ENCODE data around the gene EPHA8.

The EPHA8 gene

DNA sequence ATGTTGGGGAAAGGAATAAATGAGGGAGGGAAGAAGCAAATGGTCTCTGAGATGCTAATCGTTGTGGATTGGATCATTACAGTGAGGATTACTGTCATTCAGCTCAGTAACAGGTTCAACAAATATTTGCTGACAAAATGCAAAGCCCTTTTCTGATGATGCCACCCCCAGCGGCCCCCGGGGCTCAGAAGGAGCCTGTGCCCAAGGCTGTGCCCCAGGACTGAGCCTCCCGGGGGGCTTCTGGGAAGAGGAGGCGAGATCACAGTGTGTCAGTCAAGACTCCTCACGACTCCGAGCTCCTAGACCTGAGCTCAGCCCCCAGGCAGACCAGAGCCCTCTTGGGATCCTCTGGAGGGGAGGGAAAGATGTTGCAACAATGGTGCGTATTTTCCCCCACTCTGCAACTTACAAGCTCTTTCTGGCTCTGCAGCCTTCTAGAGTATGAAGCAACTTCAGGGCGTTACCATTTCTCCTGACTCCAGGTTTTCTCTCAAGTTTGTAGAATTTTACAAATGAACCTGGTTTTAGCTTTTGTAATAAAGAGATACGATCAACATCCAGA lies 20.8 kb downstream of the EPHA8 start:
- no peak overlapping the region for H2AFZ ChIP-seq (ENCODE audit: low read length)
- DNase-seq: no peak
- no peaks in the 10 kb centered on the region for H3K4me1 ChIP-seq (ENCODE audit: low read length)
- H3K9me2 ChIP-seq (replicated peaks; ENCODE audit: insufficient read depth, low read length): no peaks in the 10 kb centered on the region
- H3K27me3 ChIP-seq (replicated peaks; ENCODE audit: insufficient read depth, low read length): peaks cover 86% of the 10 kb centered on the region
- TF ChIP-seq EZH2 (optimal IDR thresholded peaks at IDR 0.05; ENCODE audit: low read depth, low read length) (no peak), EZH2phosphoT487 (IDR thresholded peaks at IDR 0.05; ENCODE audit: low read length) (no peak)
- TF ChIP-seq, protein P1, sequence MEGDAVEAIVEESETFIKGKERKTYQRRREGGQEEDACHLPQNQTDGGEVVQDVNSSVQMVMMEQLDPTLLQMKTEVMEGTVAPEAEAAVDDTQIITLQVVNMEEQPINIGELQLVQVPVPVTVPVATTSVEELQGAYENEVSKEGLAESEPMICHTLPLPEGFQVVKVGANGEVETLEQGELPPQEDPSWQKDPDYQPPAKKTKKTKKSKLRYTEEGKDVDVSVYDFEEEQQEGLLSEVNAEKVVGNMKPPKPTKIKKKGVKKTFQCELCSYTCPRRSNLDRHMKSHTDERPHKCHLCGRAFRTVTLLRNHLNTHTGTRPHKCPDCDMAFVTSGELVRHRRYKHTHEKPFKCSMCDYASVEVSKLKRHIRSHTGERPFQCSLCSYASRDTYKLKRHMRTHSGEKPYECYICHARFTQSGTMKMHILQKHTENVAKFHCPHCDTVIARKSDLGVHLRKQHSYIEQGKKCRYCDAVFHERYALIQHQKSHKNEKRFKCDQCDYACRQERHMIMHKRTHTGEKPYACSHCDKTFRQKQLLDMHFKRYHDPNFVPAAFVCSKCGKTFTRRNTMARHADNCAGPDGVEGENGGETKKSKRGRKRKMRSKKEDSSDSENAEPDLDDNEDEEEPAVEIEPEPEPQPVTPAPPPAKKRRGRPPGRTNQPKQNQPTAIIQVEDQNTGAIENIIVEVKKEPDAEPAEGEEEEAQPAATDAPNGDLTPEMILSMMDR (IDR thresholded peaks at IDR 0.05; ENCODE audit: low read length): no peak
- no peak overlapping the region for H3K4me3 ChIP-seq (ENCODE audit: low read length)
- no peak overlapping the region for H3K27ac ChIP-seq (ENCODE audit: low read length)
- H3K9me3 ChIP-seq (replicated peaks; ENCODE audit: insufficient read depth, low read length): no peaks in the 10 kb centered on the region
- peaks cover under 1% of the 10 kb centered on the region; the same call in 1 of the 2 replicates for H3F3A ChIP-seq (ENCODE audit: insufficient read depth, low read length)
- no peaks in the 10 kb centered on the region for H3K79me2 ChIP-seq (ENCODE audit: low read length)
- no peaks in the 10 kb centered on the region for H3K36me3 ChIP-seq (replicated peaks; ENCODE audit: insufficient read depth, low read length)
- H4K20me1 ChIP-seq (ENCODE audit: insufficient read depth, low read length): no peaks in the 10 kb centered on the region
- no peak overlapping the region for H3K4me2 ChIP-seq (ENCODE audit: low read depth, low read length)
- no peak overlapping the region for H3K9ac ChIP-seq (ENCODE audit: low read length)

DNA sequence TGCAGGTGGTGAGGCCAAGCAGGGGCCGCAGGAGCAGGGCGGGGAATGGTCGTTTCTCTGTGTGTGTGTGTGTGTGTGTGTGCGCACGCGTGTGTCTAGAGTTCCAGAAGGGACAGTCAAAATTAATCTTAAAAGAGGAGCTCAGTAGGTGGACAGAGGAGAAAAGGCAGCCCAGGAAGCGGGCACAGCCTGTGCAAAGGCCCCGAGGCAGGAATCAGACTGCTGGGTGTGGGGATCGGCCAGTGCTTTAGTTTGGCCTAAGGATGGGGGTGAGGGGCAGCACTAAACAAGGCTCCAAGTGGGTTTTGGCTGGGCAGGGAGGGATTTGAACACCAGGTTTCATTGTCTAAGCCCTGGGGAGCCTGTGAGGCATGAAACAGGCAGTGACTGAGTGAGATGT lies 21.7 kb downstream of the EPHA8 start:
- Histone ChIP-seq H3K27ac (ENCODE audit: low read length) (no peak overlapping the region), H3K79me2 (ENCODE audit: low read length) (no peaks in the 10 kb centered on the region), H3K4me2 (ENCODE audit: low read depth, low read length) (no peak overlapping the region), H4K20me1 (ENCODE audit: insufficient read depth, low read length) (no peaks in the 10 kb centered on the region), H3K9ac (ENCODE audit: low read length) (no peak overlapping the region), H3K4me1 (ENCODE audit: low read length) (no peaks in the 10 kb centered on the region), H3K4me3 (ENCODE audit: low read length) (no peak overlapping the region), H3K27me3 (replicated peaks; ENCODE audit: insufficient read depth, low read length) (peaks cover 95% of the 10 kb centered on the region), H3K9me2 (replicated peaks; ENCODE audit: insufficient read depth, low read length) (no peaks in the 10 kb centered on the region), H3F3A (ENCODE audit: insufficient read depth, low read length) (no peaks in the 10 kb centered on the region), H3K36me3 (replicated peaks; ENCODE audit: insufficient read depth, low read length) (no peaks in the 10 kb centered on the region), H2AFZ (ENCODE audit: low read length) (no peak overlapping the region), H3K9me3 (replicated peaks; ENCODE audit: insufficient read depth, low read length) (no peaks in the 10 kb centered on the region)
- DNase-seq: no peak
- no peak for TF ChIP-seq EZH2phosphoT487 (IDR thresholded peaks at IDR 0.05; ENCODE audit: low read length)
- TF ChIP-seq, protein P1 (IDR thresholded peaks at IDR 0.05; ENCODE audit: low read length): no peak
- TF ChIP-seq EZH2 (optimal IDR thresholded peaks at IDR 0.05; ENCODE audit: low read depth, low read length): no peak

DNA sequence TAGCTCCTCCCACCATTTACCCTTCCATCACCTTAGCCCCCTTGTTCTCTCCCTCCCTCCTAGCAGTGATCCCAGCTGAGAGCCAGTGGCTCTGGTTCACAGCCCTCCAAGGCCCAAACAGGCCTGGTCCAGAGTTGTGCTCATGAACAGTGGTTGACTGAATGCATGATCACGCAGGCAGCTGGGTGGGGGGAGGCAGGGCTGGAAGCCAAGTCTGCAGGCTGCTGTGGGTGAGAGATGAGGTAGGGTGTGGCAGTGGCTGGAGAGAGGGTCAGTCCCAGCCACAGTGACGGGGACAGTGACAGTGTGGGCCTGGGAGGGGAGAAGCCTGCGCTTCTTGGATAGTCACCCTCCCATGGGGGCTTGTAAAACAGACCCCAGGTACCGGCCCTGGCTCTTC lies 22.2 kb downstream of the EPHA8 start:
- Histone ChIP-seq H3K9me3 (replicated peaks; ENCODE audit: insufficient read depth, low read length) (no peaks in the 10 kb centered on the region), H3K9me2 (replicated peaks; ENCODE audit: insufficient read depth, low read length) (no peaks in the 10 kb centered on the region), H3K79me2 (ENCODE audit: low read length) (no peaks in the 10 kb centered on the region), H3K4me1 (ENCODE audit: low read length) (no peaks in the 10 kb centered on the region), H3K27me3 (replicated peaks; ENCODE audit: insufficient read depth, low read length) (peaks cover 98% of the 10 kb centered on the region), H3F3A (ENCODE audit: insufficient read depth, low read length) (no peaks in the 10 kb centered on the region), H3K9ac (ENCODE audit: low read length) (no peak overlapping the region), H3K36me3 (replicated peaks; ENCODE audit: insufficient read depth, low read length) (no peaks in the 10 kb centered on the region), H4K20me1 (ENCODE audit: insufficient read depth, low read length) (no peaks in the 10 kb centered on the region), H3K27ac (ENCODE audit: low read length) (no peak overlapping the region), H3K4me3 (ENCODE audit: low read length) (no peak overlapping the region), H2AFZ (ENCODE audit: low read length) (no peak overlapping the region), H3K4me2 (ENCODE audit: low read depth, low read length) (no peak overlapping the region)
- no peak for DNase-seq
- TF ChIP-seq EZH2phosphoT487 (IDR thresholded peaks at IDR 0.05; ENCODE audit: low read length) (no peak), EZH2 (optimal IDR thresholded peaks at IDR 0.05; ENCODE audit: low read depth, low read length) (no peak)
- TF ChIP-seq, protein P1 (IDR thresholded peaks at IDR 0.05; ENCODE audit: low read length): no peak

Measured in MM.1S (cell line).